GM20000 (cell line): ENCODE measurements around the gene GALNT3.

Experiments
- DNase-seq: peaks from one replicate; pipeline ENCODE4 v3.0.0; 2012; ENCODE audit warnings: low spot score
- CTCF ChIP-seq: IDR thresholded peaks from 2 replicates; pipeline ENCODE4 v1.5.1; 2012; ENCODE audit warnings: mild to moderate bottlenecking, control low read depth; ENCODE audit errors: extremely low read depth, missing control alignments

The GALNT3 gene

GRCh38 chr2:165779706-165780105 lies 14.3 kb downstream of the GALNT3 start:
- DNase-seq: no peak
- TF ChIP-seq CTCF: no peak

GRCh38 chr2:165778653-165779451 lies 15.2 kb downstream of the GALNT3 start:
- no peak for TF ChIP-seq CTCF
- DNase-seq: peak; percentile 15

GRCh38 chr2:165778187-165778556 lies 15.9 kb downstream of the GALNT3 start:
- no peak for TF ChIP-seq CTCF
- DNase-seq: no peak

GRCh38 chr2:165777522-165778186 lies 16.4 kb downstream of the GALNT3 start:
- no peak for TF ChIP-seq CTCF
- DNase-seq: no peak

- no peak for DNase-seq
- no peak for TF ChIP-seq CTCF
These were observed 17.3 kb downstream of the GALNT3 start for GRCh38 chr2:165776796-165777195.

GRCh38 chr2:165776013-165776412 lies 18.0 kb downstream of the GALNT3 start:
- no peak for DNase-seq
- no peak for TF ChIP-seq CTCF

GRCh38 chr2:165773684-165774083 lies 20.4 kb downstream of the GALNT3 start:
- no peak for DNase-seq
- no peak for TF ChIP-seq CTCF
